ENCODE measurements around the gene SUN1.
A peak's percentile ranks its signal among the peaks of the same experiment; 100 is the strongest.

Gene SUN1

GRCh38 chr7:908591-909357, 76.5 kb downstream of the SUN1 start:
- DNase-seq: peak; percentile 84

DNA sequence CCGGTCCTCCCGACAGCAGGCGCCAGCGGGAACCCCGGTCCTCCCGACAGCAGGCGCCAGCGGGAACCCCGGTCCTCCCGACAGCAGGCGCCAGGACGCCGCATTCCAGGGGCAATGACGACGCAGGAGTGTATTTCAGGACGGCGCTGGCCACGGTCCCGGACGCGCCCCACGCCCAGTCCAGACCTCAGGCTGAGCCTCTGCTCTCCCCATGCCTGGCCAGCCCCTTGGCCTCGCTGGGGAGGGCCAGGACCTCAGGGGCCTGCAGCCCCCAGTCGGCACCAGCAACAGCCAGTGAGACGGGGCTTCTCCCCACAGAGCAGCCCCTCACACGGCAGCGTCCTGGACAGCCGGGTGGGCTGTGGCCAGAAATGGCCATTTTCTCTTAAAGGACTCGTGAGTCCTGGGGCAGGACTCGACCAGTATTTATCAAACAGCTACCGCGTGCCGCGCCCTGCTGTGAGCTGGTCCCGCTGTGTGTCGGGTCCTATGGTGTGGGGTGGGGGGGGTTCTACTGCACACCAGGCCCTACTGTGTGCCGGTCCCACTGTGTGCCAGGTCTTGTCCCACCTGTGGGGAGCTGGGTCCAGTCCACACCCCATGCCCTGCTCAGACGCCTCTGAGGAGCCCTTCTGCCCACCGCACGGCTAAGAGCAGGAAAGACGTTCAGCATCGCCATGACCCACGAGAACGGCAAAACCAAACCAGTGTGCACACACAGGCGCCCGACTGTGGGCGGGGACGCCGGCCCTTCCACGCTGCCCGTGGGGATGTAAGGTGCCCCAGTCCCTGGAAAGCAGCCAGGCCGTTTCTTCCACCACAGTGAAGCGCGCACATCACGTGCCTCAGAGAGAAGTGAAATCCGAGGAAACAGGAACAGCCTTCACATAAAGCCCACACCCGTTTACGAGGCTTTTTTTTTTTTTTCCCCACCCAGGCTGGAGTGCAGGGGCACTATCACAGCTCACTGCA, 77.4 kb downstream of the SUN1 start:
- DNase-seq: no peak

DNA sequence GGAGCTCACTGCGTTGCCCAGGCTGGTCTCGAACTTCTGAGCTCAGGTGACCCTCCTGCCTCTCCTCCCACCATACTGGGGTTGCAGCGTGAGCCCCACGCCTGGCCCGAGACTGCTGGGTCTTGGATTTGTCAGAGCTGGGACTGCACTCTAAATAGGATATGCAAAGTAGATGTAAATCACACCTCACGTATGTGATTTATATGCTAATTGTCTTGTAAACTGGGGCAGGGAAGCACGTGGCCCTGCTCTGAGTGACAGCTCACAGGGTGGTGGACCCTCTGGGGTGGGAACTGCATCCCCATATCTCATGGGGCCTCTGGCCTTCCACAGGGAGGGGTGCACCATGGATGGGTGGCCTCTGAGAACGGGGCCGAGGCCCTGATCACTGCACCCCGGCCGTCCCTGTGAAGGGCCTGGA, 78.2 kb downstream of the SUN1 start:
- DNase-seq: no peak

DNA sequence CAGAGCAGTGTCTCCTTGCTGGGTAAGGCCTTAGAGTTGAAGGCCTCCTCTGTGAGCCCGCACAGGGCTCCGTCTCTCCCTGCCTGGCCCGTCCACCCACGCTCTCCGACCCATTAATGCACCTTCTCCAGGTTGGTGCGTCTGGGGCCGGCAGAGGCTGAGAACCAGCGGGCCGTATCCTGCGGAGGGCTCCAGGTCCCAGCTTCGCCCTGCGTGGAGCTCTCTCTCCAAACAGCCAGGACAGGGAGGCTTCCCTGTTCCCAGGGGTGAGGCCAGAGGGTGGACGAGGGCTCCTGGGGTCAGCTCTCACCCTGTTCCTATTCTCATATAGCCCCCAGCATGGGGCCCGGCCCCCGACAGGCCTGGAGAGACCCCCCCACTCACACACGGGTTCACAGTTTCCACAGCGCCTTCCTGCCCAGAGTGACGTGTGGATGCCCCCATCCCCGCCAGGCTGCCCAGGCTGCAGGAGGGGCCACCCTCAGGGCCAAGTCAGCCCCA, 78.7 kb downstream of the SUN1 start:
- DNase-seq: no peak

GRCh38 chr7:911791-912480, 79.7 kb downstream of the SUN1 start:
- no peak for DNase-seq

- no peak for DNase-seq
These were observed 81.7 kb downstream of the SUN1 start for GRCh38 chr7:913736-914520.

- no peak for DNase-seq
These were observed 82.4 kb downstream of the SUN1 start for GRCh38 chr7:914521-915194.

- no peak for DNase-seq
These were observed 83.3 kb downstream of the SUN1 start for GRCh38 chr7:915291-916218.

GRCh38 chr7:916291-916941, 84.1 kb downstream of the SUN1 start:
- DNase-seq: peak; percentile 59

- DNase-seq: no peak
These were observed 85.2 kb downstream of the SUN1 start for GRCh38 chr7:917255-918117.

- no peak for DNase-seq
These were observed 85.8 kb downstream of the SUN1 start for GRCh38 chr7:918118-918425.

GRCh38 chr7:918441-919113, 86.3 kb downstream of the SUN1 start:
- DNase-seq: no peak

GRCh38 chr7:919114-919442, 86.8 kb downstream of the SUN1 start:
- DNase-seq: no peak

DNA sequence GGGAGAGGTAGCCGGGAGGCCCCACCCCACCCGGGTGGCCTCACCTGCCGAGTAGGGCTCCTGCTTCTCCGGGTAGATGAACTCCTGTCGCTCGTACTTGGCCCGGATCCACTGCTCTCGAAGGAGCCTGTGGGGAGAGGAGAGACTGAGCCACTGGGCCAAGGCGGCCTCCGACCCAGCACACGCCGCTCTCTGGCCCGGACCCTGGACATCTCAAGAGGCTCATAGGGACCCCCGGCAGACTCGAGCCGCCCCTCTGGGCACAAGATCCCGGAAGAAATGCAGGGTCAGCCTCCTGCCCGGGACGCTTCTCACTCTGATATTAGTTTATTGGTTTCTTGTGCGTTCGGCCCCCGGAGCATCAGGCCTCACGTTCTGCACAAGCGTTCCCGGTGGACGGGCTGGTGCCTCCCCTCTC, 87.7 kb downstream of the SUN1 start:
- DNase-seq: no peak

- no peak for DNase-seq
These were observed 88.2 kb downstream of the SUN1 start for GRCh38 chr7:920351-921070.

DNA sequence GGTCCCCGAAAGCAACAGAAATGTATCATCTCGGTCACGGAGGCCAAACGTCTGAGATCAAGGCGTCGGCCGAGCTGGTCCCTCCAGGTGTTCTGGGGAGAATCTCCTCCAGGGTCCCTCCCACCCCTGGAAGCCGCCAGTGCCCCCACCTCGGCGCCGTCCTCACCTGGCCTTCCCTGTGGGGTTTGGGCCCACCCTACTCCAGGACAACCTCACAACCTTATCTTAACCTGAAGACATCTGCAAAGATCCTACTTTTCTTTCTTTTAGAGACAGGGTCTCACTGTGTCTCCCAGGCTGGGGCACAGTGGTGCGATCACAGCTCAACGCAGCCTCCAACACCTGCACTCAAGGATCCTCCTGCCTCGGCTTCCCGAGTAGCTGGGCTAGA, 88.8 kb downstream of the SUN1 start:
- DNase-seq: no peak

DNA sequence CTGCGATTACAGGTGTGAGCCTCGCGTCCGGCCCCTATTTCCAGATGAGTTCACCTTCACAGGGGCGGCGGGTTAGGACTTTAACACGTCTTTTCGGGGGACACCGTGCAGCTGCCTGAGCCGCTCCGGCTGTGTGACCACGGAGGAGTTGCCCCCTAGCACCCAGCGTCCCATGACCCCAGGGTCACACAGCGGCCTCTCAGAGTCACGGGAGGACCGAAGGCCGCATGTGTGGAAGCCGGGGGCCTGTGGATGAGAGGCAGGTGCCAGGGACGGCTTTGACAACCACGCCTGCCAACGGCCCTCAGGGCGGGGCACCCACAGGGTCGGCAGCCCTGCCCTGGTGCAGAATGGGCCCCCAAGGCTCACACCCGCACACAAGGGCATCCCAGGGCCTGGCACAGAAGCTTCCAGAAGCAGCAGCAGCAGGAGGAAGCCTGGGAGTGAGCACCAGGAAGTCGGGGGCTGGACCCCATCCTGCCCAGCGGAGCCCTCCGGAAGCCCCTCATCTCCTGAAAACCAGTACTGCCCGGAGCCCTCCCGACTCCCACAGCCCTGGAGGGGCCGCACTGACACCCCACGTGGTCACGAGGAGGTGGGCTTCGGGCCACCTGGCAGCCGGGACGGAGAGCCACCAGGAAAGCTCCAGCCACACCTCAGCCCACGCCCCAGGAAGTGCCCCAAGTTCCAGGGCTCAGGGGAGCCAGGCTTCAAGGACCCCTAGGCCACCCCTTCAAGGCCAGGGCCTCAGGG, 89.5 kb downstream of the SUN1 start:
- DNase-seq: no peak

All from retina (tissue), 1 donor.